HCT116 (cell line): ENCODE data around the gene PLAU.

Source experiments
- ATF3 ChIP-seq: IDR thresholded peaks from 2 replicates; pipeline ENCODE4 v1.6.1; 2012
- CEBPB ChIP-seq: IDR thresholded peaks from 2 replicates; pipeline ENCODE4 v1.6.1; 2012; ENCODE audit warnings: low read depth
- CTCF ChIP-seq, 3 experiments: fragments of 200-600 bp in 1 of 3; sonication (generic) in 1 of 3; IDR thresholded peaks in 2 of 3; conservative IDR thresholded peaks in 1 of 3; 2 replicates each; pipeline ENCODE4 v1.5.1; 2012 to 2017; ENCODE audit warnings: low read depth in 2 of 3, low read length in 2 of 3, antibody characterized with exemption in 1 of 3, borderline replicate concordance in 1 of 3, control low read depth in 1 of 3, mild to moderate bottlenecking in 1 of 3, mixed read lengths in 1 of 3, mixed run types in 1 of 3, moderate library complexity in 1 of 3; ENCODE audit not compliant: insufficient read depth in 1 of 3
- JUND ChIP-seq: IDR thresholded peaks from 2 replicates; pipeline ENCODE4 v1.6.1; 2012
- MAX ChIP-seq: IDR thresholded peaks from 2 replicates; pipeline ENCODE4 v1.6.1; 2012
- POLR2AphosphoS5 ChIP-seq: IDR thresholded peaks from 2 replicates; pipeline ENCODE4 v1.6.1; 2011; ENCODE audit warnings: mild to moderate bottlenecking, low read depth, low read length, moderate library complexity
- REST ChIP-seq: IDR thresholded peaks from 2 replicates; pipeline ENCODE4 v1.6.1; 2012; ENCODE audit warnings: low read depth
- SP1 ChIP-seq: IDR thresholded peaks from 2 replicates; pipeline ENCODE4 v1.6.1; 2012; ENCODE audit warnings: low read depth

GRCh38 chr10:73915206-73915851 lies 4.4 kb downstream of the PLAU start:
- TF ChIP-seq REST, result no peak
- no peak for TF ChIP-seq CTCF (IDR thresholded peaks at IDR 0.05 in 2 of 3, conservative IDR thresholded peaks at IDR 0.05 in 1 of 3; ENCODE audit: borderline replicate concordance in 1 of 3, insufficient read depth in 1 of 3, low read depth in 2 of 3, low read length in 2 of 3)
- no peak for TF ChIP-seq MAX
- no peak for TF ChIP-seq JUND
- no peak for TF ChIP-seq SP1
- no peak for TF ChIP-seq ATF3
- TF ChIP-seq POLR2AphosphoS5, result no peak
- TF ChIP-seq CEBPB, result no peak
